Fibroblast of the aortic adventitia (primary cell): ENCODE measurements around the gene PIEZO2. TPM values are rescaled to one million over a fixed set of nuclear protein-coding genes. Genes with fewer than 3 reads are reported as not detected.

Source experiments
- DNase-seq: peaks from one replicate; pipeline ENCODE4 v3.0.0-alpha.2; 2010; ENCODE audit warnings: low read depth
- H3K4me3 ChIP-seq: 2 replicates; pipeline ENCODE4 v1.5.1; 2011; ENCODE audit warnings: low read depth, mild to moderate bottlenecking, control low read depth, low read length, moderate library complexity
- CTCF ChIP-seq: IDR thresholded peaks from 2 replicates; pipeline ENCODE4 v1.5.1; 2011; ENCODE audit warnings: mild to moderate bottlenecking, low read length, control low read depth, inconsistent platforms; ENCODE audit not compliant: insufficient read depth
- total RNA-seq: library from RNA; depleted of rRNA; stranded (reverse); fragments of >200 nt; gene quantifications from 2 replicates; pipeline ENCODE4 v1.2.3, GENCODE V29; 2012; ENCODE audit warnings: low replicate concordance

PIEZO2 gene
- total RNA-seq, 1 donor: 1.6 TPM

- no peak for TF ChIP-seq CTCF
- DNase-seq: no peak
- no peak overlapping the region for H3K4me3 ChIP-seq
Observed at GRCh38 chr18:11150271-11150615, 874 bp upstream of the PIEZO2 start.

GRCh38 chr18:11148680-11149440 is 509 bp downstream of the PIEZO2 start:
- no peak for TF ChIP-seq CTCF
- H3K4me3 ChIP-seq: no peak overlapping the region
- no peak for DNase-seq

GRCh38 chr18:11147962-11148679 is 1.2 kb downstream of the PIEZO2 start:
- TF ChIP-seq CTCF: no peak
- no peak overlapping the region for H3K4me3 ChIP-seq
- DNase-seq: no peak

GRCh38 chr18:11147371-11147951 is 1.9 kb downstream of the PIEZO2 start:
- no peak for DNase-seq
- no peak for TF ChIP-seq CTCF
- no peak overlapping the region for H3K4me3 ChIP-seq

- TF ChIP-seq CTCF: no peak
- DNase-seq: no peak
- no peak overlapping the region for H3K4me3 ChIP-seq
Observed at GRCh38 chr18:11146947-11147345, 2.4 kb downstream of the PIEZO2 start.

- no peak overlapping the region for H3K4me3 ChIP-seq
- DNase-seq: no peak
- no peak for TF ChIP-seq CTCF
Observed at GRCh38 chr18:11146238-11146946, 3.0 kb downstream of the PIEZO2 start.
